IPS-18c (cell line): ENCODE data around the gene TDRKH.

Experiments
- H3K4me3 ChIP-seq: 2 replicates; pipeline ENCODE4 v1.7.0; 2013; ENCODE audit warnings: low read depth, mild to moderate bottlenecking, low read length, moderate library complexity; ENCODE audit not compliant: insufficient read depth
- H3K9me3 ChIP-seq: one replicate; pipeline ENCODE4 v1.6.1; 2013; ENCODE audit warnings: mild to moderate bottlenecking, low read length, moderate library complexity; ENCODE audit not compliant: control insufficient read depth, insufficient read depth

Gene TDRKH

GRCh38 chr1:151790071-151790939 lies at the start of gene TDRKH:
Gene TDRKH (minus strand): TSS chr1:151790500. CDS start chr1:151783022, 7,478 bp downstream.
- H3K4me3 ChIP-seq, result peak within 1 kb of the TSS; percentile 94

GRCh38 chr1:151839457-151840403 lies 49.4 kb upstream of the TDRKH start, which contains the start of gene C2CD4D:
Gene C2CD4D (minus strand): TSS chr1:151839820. CDS start chr1:151838989, 831 bp downstream.
- Histone ChIP-seq H3K4me3 (peak within 1 kb of the TSS; percentile 63), H3K9me3 (no peaks in the 10 kb centered on the region)

More at GRCh38 chr1:151790071-151790939, at the start of gene TDRKH:
- H3K9me3 ChIP-seq, result no peaks in the 10 kb centered on the region

- peak overlapping the region; percentile 63 for H3K4me3 ChIP-seq
Observed at GRCh38 chr1:151839082-151839412, 48.7 kb upstream of the TDRKH start.

GRCh38 chr1:151838222-151839081 lies 48.2 kb upstream of the TDRKH start:
- H3K4me3 ChIP-seq, result peak overlapping the region; percentile 63
- no peaks in the 10 kb centered on the region for H3K9me3 ChIP-seq

More at GRCh38 chr1:151839082-151839412, 48.7 kb upstream of the TDRKH start:
- H3K9me3 ChIP-seq, result no peaks in the 10 kb centered on the region

- Histone ChIP-seq H3K9me3 (no peaks in the 10 kb centered on the region), H3K4me3 (peak overlapping the region; percentile 63)
Observed at GRCh38 chr1:151837884-151838221, 47.6 kb upstream of the TDRKH start.

- no peaks in the 10 kb centered on the region for H3K9me3 ChIP-seq
- no peak overlapping the region for H3K4me3 ChIP-seq
Observed at GRCh38 chr1:151837197-151837596, 46.9 kb upstream of the TDRKH start.

- H3K9me3 ChIP-seq, result no peaks in the 10 kb centered on the region
- H3K4me3 ChIP-seq, result no peak overlapping the region
Observed at GRCh38 chr1:151835596-151835995, 45.3 kb upstream of the TDRKH start.

- H3K4me3 ChIP-seq, result no peak overlapping the region
- H3K9me3 ChIP-seq, result no peaks in the 10 kb centered on the region
Observed at GRCh38 chr1:151834239-151834638, 43.9 kb upstream of the TDRKH start.

- H3K9me3 ChIP-seq, result no peaks in the 10 kb centered on the region
- no peak overlapping the region for H3K4me3 ChIP-seq
Observed at GRCh38 chr1:151833172-151833900, 43.0 kb upstream of the TDRKH start.

GRCh38 chr1:151832318-151832980 lies 42.1 kb upstream of the TDRKH start:
- H3K4me3 ChIP-seq, result no peak overlapping the region
- no peaks in the 10 kb centered on the region for H3K9me3 ChIP-seq

GRCh38 chr1:151831605-151832004 lies 41.3 kb upstream of the TDRKH start, which contains the start of gene RORC:
Gene RORC (minus strand): TSS chr1:151831802. CDS start chr1:151831764, 38 bp downstream.
- Histone ChIP-seq H3K4me3 (no peak within 1 kb of the TSS), H3K9me3 (no peaks in the 10 kb centered on the region)

- Histone ChIP-seq H3K4me3 (no peak overlapping the region), H3K9me3 (no peaks in the 10 kb centered on the region)
Observed at GRCh38 chr1:151831256-151831591, 40.9 kb upstream of the TDRKH start.

- no peak overlapping the region for H3K4me3 ChIP-seq
Observed at GRCh38 chr1:151830055-151830454, 39.8 kb upstream of the TDRKH start.

GRCh38 chr1:151829352-151830046 lies 39.2 kb upstream of the TDRKH start:
- Histone ChIP-seq H3K9me3 (no peaks in the 10 kb centered on the region), H3K4me3 (no peak overlapping the region)

More at GRCh38 chr1:151830055-151830454, 39.8 kb upstream of the TDRKH start:
- H3K9me3 ChIP-seq, result no peaks in the 10 kb centered on the region

GRCh38 chr1:151828921-151829320 lies 38.6 kb upstream of the TDRKH start:
- Histone ChIP-seq H3K4me3 (no peak overlapping the region), H3K9me3 (no peaks in the 10 kb centered on the region)
